HG03432 (cell line): ENCODE results near the gene TMCC1.
"Not testable (repeated sequence)": the region's sequence is repeated elsewhere in the genome, so short reads cannot be mapped to it uniquely, and the experiment has no call there.

Source experiments
- ATAC-seq: cut with Tn5 transposase; IDR thresholded peaks from one replicate; pipeline ENCODE4 v1.9.1; 2021; ENCODE audit warnings: mild to moderate bottlenecking, moderate library complexity; ENCODE audit not compliant: unreplicated experiment

Gene TMCC1

GRCh38 chr3:129689036-129689435 lies 204.5 kb downstream of the TMCC1 start:
- no peak for ATAC-seq

DNA sequence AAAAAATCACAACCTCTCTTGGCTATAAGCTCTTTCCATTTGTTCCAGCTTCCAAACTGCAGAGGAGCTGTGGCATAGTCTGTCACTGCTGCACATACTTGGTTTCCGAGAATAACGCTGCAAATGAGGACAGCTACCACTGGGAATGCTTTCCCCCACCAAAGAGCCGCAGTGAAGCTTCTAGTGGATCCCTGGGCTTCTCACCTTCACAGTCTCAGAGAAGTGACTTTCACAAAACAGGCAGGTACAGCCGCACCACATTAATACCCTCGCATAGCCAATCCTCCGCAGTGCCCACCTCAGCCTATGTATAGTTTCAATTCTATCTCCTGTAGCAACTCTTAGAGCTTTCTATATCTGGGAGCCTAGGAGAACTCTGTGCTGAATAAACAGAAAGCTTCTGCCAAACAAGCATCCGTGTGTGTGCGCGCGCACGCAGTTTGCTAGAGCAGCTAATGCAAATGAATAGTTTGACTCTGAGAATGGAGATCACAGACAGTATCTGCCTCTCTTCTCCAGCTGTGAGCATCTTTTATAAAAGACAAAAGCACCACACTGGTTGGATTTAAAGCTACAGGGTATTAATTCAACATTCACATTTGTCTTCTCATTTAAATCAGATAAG lies 205.1 kb downstream of the TMCC1 start:
- no peak for ATAC-seq

- ATAC-seq: no peak
Observed at GRCh38 chr3:129687586-129688125, 205.9 kb downstream of the TMCC1 start.

- ATAC-seq: no peak
Observed at GRCh38 chr3:129686941-129687340, 206.6 kb downstream of the TMCC1 start.

DNA sequence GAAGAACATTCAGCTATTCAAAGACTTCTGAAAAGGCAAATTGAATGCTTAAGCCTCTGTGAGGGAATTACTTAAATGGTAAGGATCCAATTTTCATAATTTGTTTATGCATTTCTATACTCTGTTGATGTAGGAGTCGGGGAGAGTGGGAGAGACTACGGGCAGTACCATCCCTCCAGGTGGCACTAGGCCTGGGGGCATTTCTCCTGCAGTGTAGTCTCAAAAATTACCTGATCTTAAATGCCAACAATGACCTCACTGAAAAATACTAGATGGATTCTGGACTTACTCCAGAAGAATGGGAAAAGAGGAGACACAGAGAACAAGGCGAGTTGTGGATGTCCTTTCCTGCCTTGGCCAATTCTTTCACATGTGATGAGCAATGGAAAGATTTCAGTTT lies 209.2 kb downstream of the TMCC1 start:
- no peak for ATAC-seq

DNA sequence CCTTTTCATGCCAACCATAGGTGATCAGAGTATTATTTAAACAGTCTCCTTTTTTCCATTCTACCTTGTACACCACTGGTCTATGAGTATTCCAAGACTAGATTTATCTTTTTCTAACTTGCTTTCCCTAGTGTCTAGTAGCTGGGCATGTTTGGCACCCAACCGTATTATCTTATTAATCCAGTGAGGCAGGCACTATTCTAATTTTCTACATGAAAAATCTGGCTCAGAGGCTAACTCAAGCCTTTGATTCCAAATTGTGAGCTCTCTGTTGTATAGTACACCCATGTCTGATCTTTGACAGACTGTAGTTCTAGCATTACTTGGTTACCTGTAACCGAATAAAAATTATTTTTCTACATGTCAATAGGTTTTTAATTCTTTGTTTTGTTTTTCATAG lies 210.3 kb downstream of the TMCC1 start:
- no peak for ATAC-seq

- ATAC-seq: no peak
Observed at GRCh38 chr3:129676985-129677384, 216.5 kb downstream of the TMCC1 start.

DNA sequence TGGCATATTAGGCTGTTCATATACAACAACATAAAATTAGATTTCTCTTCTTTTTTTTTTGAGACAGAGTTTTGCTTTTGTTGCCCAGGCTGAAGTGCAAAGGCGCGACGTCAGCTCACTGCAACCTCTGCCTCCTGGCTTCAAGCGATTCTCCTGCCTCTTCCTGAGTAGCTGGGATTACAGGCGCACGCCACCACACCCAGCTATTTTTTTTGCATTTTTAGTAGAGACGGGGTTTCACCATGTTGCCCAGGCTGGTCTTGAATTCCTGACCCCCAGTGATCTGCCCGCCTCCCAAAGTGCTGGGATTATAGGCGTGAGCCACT lies 218.8 kb downstream of the TMCC1 start:
- ATAC-seq: not testable (repeated sequence)

GRCh38 chr3:129673897-129674797 lies 219.4 kb downstream of the TMCC1 start:
- ATAC-seq: no peak

GRCh38 chr3:129673012-129673411 lies 220.5 kb downstream of the TMCC1 start:
- ATAC-seq: no peak

GRCh38 chr3:129672412-129672811 lies 221.1 kb downstream of the TMCC1 start:
- ATAC-seq: no peak

GRCh38 chr3:129665024-129665768 lies 228.3 kb downstream of the TMCC1 start:
- ATAC-seq: no peak

- ATAC-seq: no peak
Observed at GRCh38 chr3:129663930-129664646, 229.4 kb downstream of the TMCC1 start.

DNA sequence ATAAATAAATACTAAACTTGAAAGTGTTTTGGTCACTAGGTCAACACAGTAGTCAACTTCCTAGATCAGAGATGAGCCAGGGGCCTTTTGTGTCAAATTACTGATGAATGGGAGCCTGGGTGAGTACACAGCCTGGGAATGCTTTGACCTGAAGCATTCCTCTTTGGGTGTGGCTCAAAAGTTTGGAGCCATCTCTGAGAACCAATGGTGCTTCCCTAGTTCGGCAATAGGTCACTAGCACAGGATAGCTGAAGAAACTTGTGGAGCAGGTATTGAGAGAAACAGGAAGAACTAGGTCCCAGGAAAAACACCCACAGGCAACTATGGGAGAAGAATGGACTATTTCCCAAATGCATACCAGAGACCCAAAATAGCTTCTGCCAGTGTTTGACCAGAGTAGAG lies 230.5 kb downstream of the TMCC1 start:
- no peak for ATAC-seq

DNA sequence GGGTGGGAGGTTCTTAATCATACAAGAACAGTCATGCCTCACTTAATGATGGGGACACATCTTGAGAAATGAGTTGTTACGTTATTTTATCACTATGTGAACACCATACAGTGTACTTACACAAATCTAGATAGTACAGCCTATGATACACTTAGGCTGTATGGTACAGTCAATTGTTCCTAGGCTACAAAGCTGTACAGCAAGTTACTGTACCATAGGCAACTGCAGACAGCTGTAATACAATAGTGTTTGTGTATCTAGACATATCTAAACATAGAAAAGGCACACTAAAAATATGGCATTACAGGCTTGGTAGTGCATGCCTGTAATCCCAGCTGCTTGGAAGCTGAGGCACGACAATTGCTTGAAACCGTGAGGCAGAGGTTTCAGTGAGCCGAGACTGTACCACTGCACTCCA lies 231.3 kb downstream of the TMCC1 start:
- ATAC-seq: no peak

- no peak for ATAC-seq
Observed at GRCh38 chr3:129661766-129662165, 231.7 kb downstream of the TMCC1 start.

DNA sequence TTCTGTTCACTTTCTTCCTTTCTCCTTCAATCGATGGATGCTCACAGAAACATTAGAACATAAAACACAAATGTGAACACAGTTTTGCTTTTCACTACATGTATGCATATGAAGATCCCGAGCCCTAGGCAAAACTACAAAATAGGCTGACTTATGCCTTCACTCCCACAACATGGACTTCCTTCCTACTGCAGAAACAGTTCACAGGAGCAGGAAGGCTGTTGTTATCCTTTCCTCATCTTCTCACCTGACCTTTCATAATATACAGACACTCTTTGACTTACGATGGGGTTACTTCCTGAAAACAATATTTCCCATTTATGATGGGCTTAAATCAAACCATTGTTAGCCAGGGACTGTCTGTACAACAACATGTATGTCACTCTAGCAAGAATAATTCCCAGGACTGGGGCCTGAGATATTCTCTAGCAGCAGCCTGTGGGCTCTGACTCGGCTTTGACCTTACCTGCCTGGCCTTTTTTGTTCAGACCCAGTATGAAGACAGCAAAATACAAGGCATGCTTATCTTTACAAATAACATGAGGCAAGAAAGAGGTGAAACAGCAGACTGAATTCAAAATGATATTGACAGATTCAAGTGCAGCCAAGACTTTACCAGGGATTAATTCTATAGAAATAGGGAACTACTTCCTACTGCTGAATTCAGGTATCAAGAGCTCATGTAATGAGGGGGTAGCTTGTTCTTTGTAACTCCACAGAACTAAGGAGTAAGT lies 235.2 kb downstream of the TMCC1 start:
- ATAC-seq: no peak

DNA sequence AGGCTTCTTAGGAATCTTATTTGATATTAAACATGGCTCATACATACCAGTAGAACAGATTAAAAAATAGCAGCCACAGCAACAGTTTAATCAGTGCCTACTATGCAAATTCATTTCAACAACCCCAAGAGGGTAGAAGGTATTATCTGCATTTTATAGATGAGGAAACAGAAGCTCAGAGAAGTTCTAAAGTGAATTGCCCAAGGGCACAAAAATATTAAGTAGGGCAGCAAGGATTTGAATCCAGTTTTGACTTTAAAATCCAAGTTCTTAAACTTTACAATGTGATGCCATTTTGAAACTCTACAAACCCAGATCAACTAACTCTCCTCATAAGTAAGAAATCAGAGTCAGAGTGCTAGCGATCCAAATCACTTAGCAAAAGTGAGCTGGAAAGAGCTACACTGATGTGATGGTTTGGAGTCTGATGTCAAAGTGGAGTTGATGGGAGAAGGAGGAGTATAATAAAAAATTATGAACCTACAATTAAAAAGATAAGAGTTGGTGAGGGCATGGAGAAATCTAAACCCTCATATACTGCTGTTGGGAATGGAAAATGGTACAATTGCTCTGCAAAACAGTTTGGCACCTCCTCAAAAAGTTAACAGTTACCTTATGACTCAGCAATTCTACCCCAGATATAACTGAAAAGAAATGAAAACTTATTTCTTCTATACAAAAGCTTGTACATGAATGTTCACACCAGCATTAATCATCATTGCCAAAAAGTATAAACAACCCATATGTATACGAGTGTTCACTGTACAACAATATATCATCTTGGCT lies 236.1 kb downstream of the TMCC1 start:
- no peak for ATAC-seq

- ATAC-seq: no peak
Observed at GRCh38 chr3:129656659-129657247, 236.8 kb downstream of the TMCC1 start.
